Activated effector memory CD4-positive, alpha-beta T cell treated with anti-CD3 and anti-CD28 coated beads, Interleukin-2, amount 50 U/mL, for 16 hours (primary cell): ENCODE results near the gene HOXA4.

Source experiments
- DNase-seq: peaks from one replicate; pipeline ENCODE4 v3.0.0-alpha.2; 2020

The HOXA4 gene

GRCh38 chr7:27146491-27147198 is 16.1 kb upstream of the HOXA4 start:
- no peak for DNase-seq

GRCh38 chr7:27145914-27146412 is 15.4 kb upstream of the HOXA4 start:
- DNase-seq = no peak

- DNase-seq = peak; percentile 60
Measured at GRCh38 chr7:27145165-27145913, 14.8 kb upstream of the HOXA4 start.

GRCh38 chr7:27144781-27145164 is 14.2 kb upstream of the HOXA4 start:
- DNase-seq = peak; percentile 36

GRCh38 chr7:27143950-27144780 is 13.6 kb upstream of the HOXA4 start:
- no peak for DNase-seq

GRCh38 chr7:27143023-27143949 is 12.7 kb upstream of the HOXA4 start, which contains the start of gene HOXA5:
TSS of gene HOXA5 (minus strand) at chr7:27143681. CDS start at chr7:27143607, 74 bp downstream.
- no peak for DNase-seq

- no peak for DNase-seq
Measured at GRCh38 chr7:27142580-27143022, 12.0 kb upstream of the HOXA4 start.

GRCh38 chr7:27141923-27142579 is 11.5 kb upstream of the HOXA4 start:
- DNase-seq = no peak

- no peak for DNase-seq
Measured at GRCh38 chr7:27141137-27141922, 10.8 kb upstream of the HOXA4 start.

- DNase-seq = no peak
Measured at GRCh38 chr7:27140126-27140857, 9.7 kb upstream of the HOXA4 start.

- no peak for DNase-seq
Measured at GRCh38 chr7:27139334-27140125, 9.0 kb upstream of the HOXA4 start.

GRCh38 chr7:27138985-27139333 is 8.4 kb upstream of the HOXA4 start:
- no peak for DNase-seq

- DNase-seq = no peak
Measured at GRCh38 chr7:27138472-27138871, 7.9 kb upstream of the HOXA4 start.

- DNase-seq = no peak
Measured at GRCh38 chr7:27137640-27138315, 7.2 kb upstream of the HOXA4 start.

- DNase-seq = no peak
Measured at GRCh38 chr7:27134392-27134791, 3.8 kb upstream of the HOXA4 start.

GRCh38 chr7:27133409-27134231 is 3.1 kb upstream of the HOXA4 start:
- no peak for DNase-seq

- DNase-seq = no peak
Measured at GRCh38 chr7:27132978-27133377, 2.4 kb upstream of the HOXA4 start.

GRCh38 chr7:27132214-27132613 is 1.7 kb upstream of the HOXA4 start:
- no peak for DNase-seq
